ENCODE data around the gene CAMTA1. TPM values are rescaled to one million over a fixed set of nuclear protein-coding genes. Genes with fewer than 3 reads are reported as not detected.

CAMTA1 gene
- total RNA-seq, 2 experiments from 2014 or later = 43.9 to 73.3 TPM

DNA sequence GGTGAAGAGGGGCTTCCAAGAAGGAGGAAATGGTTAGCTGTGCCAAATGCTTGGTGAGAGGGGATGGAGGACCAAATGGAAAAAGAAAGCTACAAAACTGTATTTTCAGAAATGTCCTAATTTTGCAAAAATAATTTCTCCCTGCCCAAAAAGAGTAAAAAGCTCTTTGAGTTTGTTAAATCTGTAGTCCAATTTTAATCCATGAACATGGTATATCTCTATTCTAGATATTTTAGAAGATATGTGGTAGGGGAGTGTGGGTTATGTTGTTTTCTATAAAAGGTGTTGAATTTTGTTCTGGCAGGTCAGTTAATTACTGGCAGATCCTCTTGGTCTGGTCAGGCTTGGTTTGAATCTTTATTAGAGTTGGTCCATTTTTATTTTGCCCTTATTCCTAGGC, 511.7 kb downstream of the CAMTA1 start:
- TF ChIP-seq EZH2phosphoT487 (IDR thresholded peaks at IDR 0.05; ENCODE audit: borderline replicate concordance, low read depth, low read length) (no peak), CTCF (conservative IDR thresholded peaks at IDR 0.05; ENCODE audit: low read length) (no peak)
- H3K4me3 ChIP-seq (ENCODE audit: low read depth, low read length, poor library complexity, severe bottlenecking) = no peak overlapping the region
- no peaks in the 10 kb centered on the region for H4K20me1 ChIP-seq (ENCODE audit: insufficient read depth, low read length)
- POLR2A ChIA-PET = no interaction called here
- intact Hi-C loops (cut with micrococcal nuclease; ENCODE audit: unreplicated experiment) = no loop called here
- CTCF ChIA-PET (ENCODE audit: unreplicated experiment) = no interaction called here
- H3K27ac ChIP-seq (ENCODE audit: low read depth, low read length, poor library complexity, severe bottlenecking) = no peak overlapping the region
- H3K4me2 ChIP-seq (ENCODE audit: low read length) = no peak overlapping the region
- H3K9me3 ChIP-seq (ENCODE audit: low read length) = no peaks in the 10 kb centered on the region
- H2AFZ ChIP-seq (ENCODE audit: low read length) = no peak overlapping the region
- no peaks in the 10 kb centered on the region for H3K9me2 ChIP-seq (ENCODE audit: insufficient read depth, low read length)
- no peaks in the 10 kb centered on the region for H3K36me3 ChIP-seq (ENCODE audit: insufficient read depth, low read length)
- no peak for DNase-seq (ENCODE audit: low spot score)
- H3K4me1 ChIP-seq (ENCODE audit: insufficient read depth, low read length, poor library complexity, severe bottlenecking) = no peaks in the 10 kb centered on the region
- no peaks in the 10 kb centered on the region for H3K79me2 ChIP-seq (ENCODE audit: insufficient read depth, low read depth, low read length)
- no TSS peak for BruUV-seq (replicated peaks)

GRCh38 chr1:7298145-7298544, 512.9 kb downstream of the CAMTA1 start:
- no peak overlapping the region for H3K4me2 ChIP-seq (ENCODE audit: low read length)
- BruUV-seq (replicated peaks) = no TSS peak
- intact Hi-C loops (cut with micrococcal nuclease; ENCODE audit: unreplicated experiment) = no loop called here
- H3K79me2 ChIP-seq (ENCODE audit: insufficient read depth, low read depth, low read length) = no peaks in the 10 kb centered on the region
- no peak overlapping the region for H3K4me3 ChIP-seq (ENCODE audit: low read depth, low read length, poor library complexity, severe bottlenecking)
- no peaks in the 10 kb centered on the region for H3K9me3 ChIP-seq (ENCODE audit: low read length)
- no peak for DNase-seq (ENCODE audit: low spot score)
- ChIA-PET CTCF (ENCODE audit: unreplicated experiment) (interaction anchor here (0.5 kb wide), 1 partner anchor 699 kb away, joined by 3 read pairs; no protein-coding TSS in a partner anchor), POLR2A (no interaction called here)
- no peak for TF ChIP-seq CTCF (conservative IDR thresholded peaks at IDR 0.05; ENCODE audit: low read length)
- H3K27ac ChIP-seq (ENCODE audit: low read depth, low read length, poor library complexity, severe bottlenecking) = no peak overlapping the region
- H3K4me1 ChIP-seq (ENCODE audit: insufficient read depth, low read length, poor library complexity, severe bottlenecking) = no peaks in the 10 kb centered on the region
- H3K36me3 ChIP-seq (ENCODE audit: insufficient read depth, low read length) = no peaks in the 10 kb centered on the region
- no peaks in the 10 kb centered on the region for H3K9me2 ChIP-seq (ENCODE audit: insufficient read depth, low read length)
- no peaks in the 10 kb centered on the region for H4K20me1 ChIP-seq (ENCODE audit: insufficient read depth, low read length)
- H2AFZ ChIP-seq (ENCODE audit: low read length) = no peak overlapping the region

DNA sequence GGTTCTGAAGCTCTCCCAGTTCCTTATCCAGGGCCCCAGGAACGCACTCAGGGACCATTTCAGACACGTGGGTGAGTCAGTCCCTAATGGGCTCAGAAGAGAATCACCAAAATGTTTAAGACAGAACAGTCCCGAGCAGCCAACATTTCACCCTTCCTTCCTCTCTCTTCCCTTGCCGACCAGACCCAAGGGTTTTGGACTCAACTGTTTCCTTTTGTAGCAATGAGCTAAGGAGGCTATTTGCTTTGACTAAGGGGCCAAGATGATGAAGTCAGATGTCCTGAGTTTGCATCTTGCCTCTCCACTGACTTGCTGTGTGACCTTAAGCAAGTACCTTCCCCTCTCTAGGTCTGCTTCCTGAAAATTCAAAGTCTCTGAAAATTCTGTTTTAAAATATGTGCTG, 513.5 kb downstream of the CAMTA1 start:
- no peak overlapping the region for H2AFZ ChIP-seq (ENCODE audit: low read length)

More for the DNA sequence above, 513.5 kb downstream of the CAMTA1 start:
- Histone ChIP-seq H3K79me2 (ENCODE audit: insufficient read depth, low read depth, low read length) (no peaks in the 10 kb centered on the region), H3K27ac (ENCODE audit: low read depth, low read length, poor library complexity, severe bottlenecking) (no peak overlapping the region), H3K9me2 (ENCODE audit: insufficient read depth, low read length) (no peaks in the 10 kb centered on the region), H3K36me3 (ENCODE audit: insufficient read depth, low read length) (no peaks in the 10 kb centered on the region), H3K4me1 (ENCODE audit: insufficient read depth, low read length, poor library complexity, severe bottlenecking) (no peaks in the 10 kb centered on the region), H3K4me3 (ENCODE audit: low read depth, low read length, poor library complexity, severe bottlenecking) (no peak overlapping the region), H3K4me2 (ENCODE audit: low read length) (no peak overlapping the region), H4K20me1 (ENCODE audit: insufficient read depth, low read length) (no peaks in the 10 kb centered on the region), H3K9me3 (ENCODE audit: low read length) (no peaks in the 10 kb centered on the region)
- BruUV-seq (replicated peaks) = no TSS peak
- TF ChIP-seq CTCF (conservative IDR thresholded peaks at IDR 0.05; ENCODE audit: low read length) (no peak), EZH2phosphoT487 (IDR thresholded peaks at IDR 0.05; ENCODE audit: borderline replicate concordance, low read depth, low read length) (no peak)
- intact Hi-C loops (cut with micrococcal nuclease; ENCODE audit: unreplicated experiment) = no loop called here
- ChIA-PET POLR2A (no interaction called here), CTCF (ENCODE audit: unreplicated experiment) (no interaction called here)
- DNase-seq (ENCODE audit: low spot score) = no peak
